ENCODE data around the gene EIF3L. TPM values are rescaled to one million over a fixed set of nuclear protein-coding genes. Genes with fewer than 3 reads are reported as not detected.

The EIF3L gene
- total and polyA plus RNA-seq, 2 experiments from 2014 or later, result 206 to 346 TPM

DNA sequence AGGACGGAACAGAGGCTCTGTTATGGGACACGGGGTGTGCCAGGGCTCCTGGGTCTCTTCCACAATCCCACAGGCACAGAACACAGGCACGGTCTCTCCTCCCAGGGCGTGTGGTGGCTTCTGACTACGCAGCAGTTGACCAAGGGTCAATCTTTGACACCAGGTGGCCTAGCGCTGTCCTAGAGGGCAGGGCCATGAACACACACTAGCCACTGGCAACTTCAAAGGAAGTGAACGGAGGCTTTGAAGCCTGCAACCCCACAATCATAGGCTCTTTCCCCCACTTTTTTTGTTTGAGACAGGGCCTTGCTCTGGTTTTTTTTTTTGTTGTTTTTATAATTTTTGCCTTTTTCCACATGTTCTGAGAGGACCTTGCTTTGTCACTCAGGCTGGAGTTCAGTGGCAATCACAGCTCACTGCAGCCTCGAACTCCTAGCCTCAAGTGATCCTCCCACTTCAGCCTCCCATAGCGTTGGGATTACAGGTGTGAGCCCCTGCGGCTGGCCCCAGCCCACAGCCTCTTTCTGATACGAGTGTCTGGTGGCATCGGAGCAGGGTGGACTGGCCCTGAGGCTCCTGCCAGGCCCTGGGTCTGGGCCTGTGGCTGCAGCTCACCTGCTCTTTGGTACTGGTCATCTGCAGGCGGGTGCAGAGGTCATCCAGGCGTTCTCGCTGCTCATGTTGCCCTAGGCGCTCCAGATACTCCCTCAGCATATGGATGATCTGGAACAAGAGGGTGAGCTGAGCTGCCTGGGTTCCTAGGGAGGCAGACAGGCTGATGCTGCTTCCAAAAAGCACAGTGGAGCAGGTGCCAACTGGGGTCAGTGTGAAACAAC is 17.0 kb upstream of the EIF3L start:
- TF ChIP-seq EZH2 (IDR thresholded peaks at IDR 0.05; ENCODE audit: insufficient read depth, poor library complexity, severe bottlenecking), result no peak
- TF ChIP-seq EZH2phosphoT487 (IDR thresholded peaks at IDR 0.05; ENCODE audit: insufficient read depth, low read depth), result no peak
- no peaks in the 10 kb centered on the region for H3K9me3 ChIP-seq (ENCODE audit: low read depth)
- DNase-seq, result no peak
- no peak overlapping the region for H3K4me2 ChIP-seq (ENCODE audit: unreplicated experiment)
- no peak overlapping the region for H3K9ac ChIP-seq
- in situ Hi-C loops (cut with MboI), result no loop called here
- no peaks in the 10 kb centered on the region for H3F3A ChIP-seq (ENCODE audit: insufficient read depth)
- H3K4me1 ChIP-seq (ENCODE audit: insufficient read depth), result no peaks in the 10 kb centered on the region
- H3K27ac ChIP-seq, result no peak overlapping the region
- no peaks in the 10 kb centered on the region for H3K9me2 ChIP-seq (ENCODE audit: insufficient read depth)
- no peaks in the 10 kb centered on the region for H3K27me3 ChIP-seq (replicated peaks; ENCODE audit: insufficient read depth)
- no peak overlapping the region for H2AFZ ChIP-seq
- peaks cover 18% of the 10 kb centered on the region; the same call in 1 of the 2 replicates for H3K36me3 ChIP-seq (ENCODE audit: low read depth)
- no peak overlapping the region for H3K4me3 ChIP-seq
- H3K79me2 ChIP-seq (ENCODE audit: insufficient read depth), result no peaks in the 10 kb centered on the region
- 98% methylated on average over 16 of the region's 16 CpGs for WGBS, 2 experiments (ENCODE audit: low coverage in 1 of 2, low lambda C conversion rate in 2 of 2, missing lambda C conversion rate in 2 of 2)
- no peaks in the 10 kb centered on the region for H4K20me1 ChIP-seq (ENCODE audit: insufficient read depth)

DNA sequence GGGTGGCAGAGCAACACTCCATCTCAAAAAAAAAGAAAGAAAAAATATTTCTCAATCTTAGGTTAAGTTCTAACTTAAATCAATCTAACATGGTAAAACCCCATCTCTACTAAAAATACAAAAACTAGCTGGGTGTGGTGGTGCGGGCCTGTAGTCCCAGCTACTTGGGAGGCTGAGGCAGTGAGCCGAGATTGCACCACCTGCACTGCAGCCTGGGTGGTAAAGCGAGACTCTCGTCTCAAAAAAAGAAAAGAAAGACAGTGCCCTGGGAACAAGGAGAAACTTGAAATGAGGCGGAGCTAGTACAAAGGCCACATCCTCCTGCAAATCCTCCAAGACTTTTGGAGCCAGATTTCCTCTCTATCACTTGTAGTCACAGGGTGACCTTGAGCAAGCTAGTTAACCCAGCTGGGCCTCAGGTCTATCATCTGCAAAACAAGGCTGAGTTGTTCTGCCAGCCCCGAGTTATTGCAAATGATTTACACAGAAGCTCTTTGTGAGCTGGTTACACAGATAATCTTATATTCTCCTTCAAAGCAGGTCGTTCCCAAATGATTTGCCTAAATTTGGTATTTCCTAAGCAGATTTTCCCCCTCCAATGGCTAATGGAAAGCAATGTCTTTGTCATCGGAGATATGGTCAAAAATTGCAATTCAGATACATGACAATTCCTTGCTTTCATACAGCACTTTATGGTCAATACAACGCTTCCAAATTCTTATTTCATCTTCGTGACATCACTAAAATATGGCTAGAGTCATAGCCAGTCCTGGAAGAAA is 7.0 kb upstream of the EIF3L start:
- Histone ChIP-seq H4K20me1 (ENCODE audit: insufficient read depth) (no peaks in the 10 kb centered on the region), H3K9me2 (ENCODE audit: insufficient read depth) (no peaks in the 10 kb centered on the region), H3K9ac (no peak overlapping the region), H3F3A (ENCODE audit: insufficient read depth) (peaks cover 10% of the 10 kb centered on the region), H3K9me3 (ENCODE audit: low read depth) (no peaks in the 10 kb centered on the region), H3K36me3 (ENCODE audit: low read depth) (peaks cover 18% of the 10 kb centered on the region), H3K27ac (no peak overlapping the region), H3K4me1 (ENCODE audit: insufficient read depth) (peaks cover 10% of the 10 kb centered on the region), H2AFZ (no peak overlapping the region), H3K4me2 (ENCODE audit: unreplicated experiment) (peak overlapping the region; percentile 55), H3K4me3 (peak overlapping the region; percentile 78), H3K27me3 (replicated peaks; ENCODE audit: insufficient read depth) (no peaks in the 10 kb centered on the region), H3K79me2 (ENCODE audit: insufficient read depth) (peaks cover 47% of the 10 kb centered on the region)
- in situ Hi-C loops (cut with MboI), result no loop called here
- TF ChIP-seq EZH2 (IDR thresholded peaks at IDR 0.05; ENCODE audit: insufficient read depth, poor library complexity, severe bottlenecking) (no peak), EZH2phosphoT487 (IDR thresholded peaks at IDR 0.05; ENCODE audit: insufficient read depth, low read depth) (no peak)
- DNase-seq, result no peak
- WGBS, 2 experiments (ENCODE audit: low coverage in 1 of 2, low lambda C conversion rate in 2 of 2, missing lambda C conversion rate in 2 of 2), result 87% methylated on average over 10 of the region's 10 CpGs

DNA sequence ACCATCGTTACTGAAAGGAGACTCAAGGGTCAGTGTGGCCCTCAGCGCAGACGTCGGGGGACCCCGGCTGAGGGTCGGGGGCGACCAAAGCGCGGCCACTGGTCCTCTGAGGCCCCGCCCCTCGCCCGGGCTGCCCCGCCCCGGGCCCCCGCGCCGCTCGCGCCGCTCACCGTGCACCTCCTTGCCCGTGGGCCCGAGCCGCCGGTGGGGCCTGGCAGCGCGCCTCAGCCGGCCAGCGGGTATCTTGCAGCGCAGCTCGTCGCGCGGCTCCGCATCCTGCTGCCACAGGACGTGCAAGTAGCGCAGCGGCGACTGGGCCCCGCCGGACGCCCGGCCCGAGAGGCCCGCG is 5.5 kb upstream of the EIF3L start:
- peak; percentile 74 for DNase-seq
- H3K9me3 ChIP-seq (ENCODE audit: low read depth), result no peaks in the 10 kb centered on the region
- TF ChIP-seq EZH2phosphoT487 (IDR thresholded peaks at IDR 0.05; ENCODE audit: insufficient read depth, low read depth), result no peak
- TF ChIP-seq EZH2 (IDR thresholded peaks at IDR 0.05; ENCODE audit: insufficient read depth, poor library complexity, severe bottlenecking), result no peak
- no peaks in the 10 kb centered on the region for H3K9me2 ChIP-seq (ENCODE audit: insufficient read depth)
- no peaks in the 10 kb centered on the region for H3K27me3 ChIP-seq (replicated peaks; ENCODE audit: insufficient read depth)
- peaks cover 61% of the 10 kb centered on the region for H3K79me2 ChIP-seq (ENCODE audit: insufficient read depth)
- peak overlapping the region; percentile 86 for H3K27ac ChIP-seq
- H2AFZ ChIP-seq, result peak overlapping the region; percentile 64
- H3K4me2 ChIP-seq (ENCODE audit: unreplicated experiment), result peak overlapping the region; percentile 55
- WGBS, 2 experiments (ENCODE audit: low coverage in 1 of 2, low lambda C conversion rate in 2 of 2, missing lambda C conversion rate in 2 of 2), result 1 to 2% methylated on average over 23 to 40 of the region's 46 CpGs
- H4K20me1 ChIP-seq (ENCODE audit: insufficient read depth), result no peaks in the 10 kb centered on the region
- H3K4me1 ChIP-seq (ENCODE audit: insufficient read depth), result peaks cover 10% of the 10 kb centered on the region
- peaks cover 10% of the 10 kb centered on the region for H3K36me3 ChIP-seq (ENCODE audit: low read depth)
- peak overlapping the region; percentile 87 for H3K9ac ChIP-seq
- in situ Hi-C loops (cut with MboI), result no loop called here
- peak overlapping the region; percentile 78 for H3K4me3 ChIP-seq
- H3F3A ChIP-seq (ENCODE audit: insufficient read depth), result peaks cover 11% of the 10 kb centered on the region

DNA sequence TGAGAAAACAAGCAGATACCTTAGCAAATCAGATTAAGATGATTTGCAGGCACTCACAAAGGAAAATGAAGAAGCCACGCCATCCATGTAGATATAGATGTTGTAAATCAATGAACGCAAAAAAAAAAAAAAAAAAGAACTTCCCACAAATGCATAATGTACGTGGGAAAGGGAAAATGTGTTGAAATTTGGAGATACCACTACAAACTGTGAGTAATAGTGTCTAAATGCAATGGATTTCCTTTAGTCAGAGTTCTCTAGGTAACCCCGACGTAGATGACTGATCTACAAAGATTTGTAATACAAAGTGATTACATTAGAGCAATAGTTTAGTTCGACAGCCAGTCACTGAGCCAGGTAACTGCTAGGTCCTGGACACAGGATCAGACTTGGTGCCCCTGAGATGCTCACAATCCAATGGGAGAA is 4.3 kb upstream of the EIF3L start:
- Histone ChIP-seq H3K9ac (peak overlapping the region; percentile 62), H3K4me3 (peak overlapping the region; percentile 78), H2AFZ (peak overlapping the region; percentile 82), H3K79me2 (ENCODE audit: insufficient read depth) (peaks cover 58% of the 10 kb centered on the region), H3K4me1 (ENCODE audit: insufficient read depth) (peaks cover 10% of the 10 kb centered on the region), H3K4me2 (ENCODE audit: unreplicated experiment) (peak overlapping the region; percentile 17), H3K9me2 (ENCODE audit: insufficient read depth) (no peaks in the 10 kb centered on the region), H3F3A (ENCODE audit: insufficient read depth) (peaks cover 14% of the 10 kb centered on the region), H3K27me3 (replicated peaks; ENCODE audit: insufficient read depth) (no peaks in the 10 kb centered on the region), H3K36me3 (ENCODE audit: low read depth) (0 out of 2 replicates have a peak, but pooled peaks cover under 1% of the 10 kb centered on the region), H3K9me3 (ENCODE audit: low read depth) (no peaks in the 10 kb centered on the region), H3K27ac (peak overlapping the region; percentile 86), H4K20me1 (ENCODE audit: insufficient read depth) (no peaks in the 10 kb centered on the region)
- in situ Hi-C loops (cut with MboI), result no loop called here
- no peak for TF ChIP-seq EZH2phosphoT487 (IDR thresholded peaks at IDR 0.05; ENCODE audit: insufficient read depth, low read depth)
- TF ChIP-seq EZH2 (IDR thresholded peaks at IDR 0.05; ENCODE audit: insufficient read depth, poor library complexity, severe bottlenecking), result no peak
- 79 to 81% methylated on average over 6 of the region's 6 CpGs for WGBS, 2 experiments (ENCODE audit: low coverage in 1 of 2, low lambda C conversion rate in 2 of 2, missing lambda C conversion rate in 2 of 2)
- peak; percentile 48 for DNase-seq

Data from GM23248 (cell line).